ENCODE measurements around the gene RNU6-1. TPM values are rescaled to one million over a fixed set of nuclear protein-coding genes. Genes with fewer than 3 reads are reported as not detected.

RNU6-1 gene
- total and polyA plus RNA-seq, 5 donors: not detected

- peaks cover 6% of the 10 kb centered on the region for H3K4me1 ChIP-seq (ENCODE audit: control insufficient read depth, insufficient read depth, low read length)
- ATAC-seq (no peak), DNase-seq (peak in 1 of 3 donors; percentile 16)
- intact Hi-C loops (cut with DNase I): no loop called here
- H3K27ac ChIP-seq (ENCODE audit: low read length): no peak overlapping the region
- H3K9me3 ChIP-seq (ENCODE audit: control insufficient read depth, low read length): no peaks in the 10 kb centered on the region
- H3K4me3 ChIP-seq (ENCODE audit: low read length): no peak overlapping the region
- 4% methylated on average over 88 of the region's 88 CpGs for WGBS
- H3K27me3 ChIP-seq (ENCODE audit: control insufficient read depth, insufficient read depth): no peaks in the 10 kb centered on the region
Measured at GRCh38 chr15:67826717-67827561, 12.9 kb downstream of the RNU6-1 start.

- Histone ChIP-seq H3K4me3 (ENCODE audit: low read length) (no peak overlapping the region), H3K4me1 (ENCODE audit: control insufficient read depth, insufficient read depth, low read length) (peaks cover 6% of the 10 kb centered on the region), H3K9me3 (ENCODE audit: control insufficient read depth, low read length) (no peaks in the 10 kb centered on the region), H3K27me3 (ENCODE audit: control insufficient read depth, insufficient read depth) (no peaks in the 10 kb centered on the region), H3K27ac (ENCODE audit: low read length) (no peak overlapping the region)
- no peak for ATAC-seq
- DNase-seq: peak in 1 of 3 donors; percentile 33
- intact Hi-C loops (cut with DNase I): no loop called here
- WGBS: 7% methylated on average over 77 of the region's 77 CpGs
Measured at GRCh38 chr15:67825881-67826716, 13.7 kb downstream of the RNU6-1 start.

GRCh38 chr15:67824976-67825880, 14.6 kb downstream of the RNU6-1 start, which contains the start of gene SKOR1:
SKOR1 (plus strand) TSS chr15:67825509; CDS start chr15:67825603, 94 bp downstream.
- Histone ChIP-seq H3K27me3 (ENCODE audit: control insufficient read depth, insufficient read depth) (no peaks in the 10 kb centered on the region), H3K4me3 (ENCODE audit: low read length) (peak within 1 kb of the TSS; percentile 27), H3K4me1 (ENCODE audit: control insufficient read depth, insufficient read depth, low read length) (peaks cover 6% of the 10 kb centered on the region), H3K9me3 (ENCODE audit: control insufficient read depth, low read length) (no peaks in the 10 kb centered on the region), H3K27ac (ENCODE audit: low read length) (no peak within 1 kb of the TSS)
- peak in 1 of 3 donors; percentile 53 for DNase-seq
- 3% methylated on average over 58 of the region's 58 CpGs for WGBS
- intact Hi-C loops (cut with DNase I): no loop called here
- peak; percentile 25 for ATAC-seq

DNA sequence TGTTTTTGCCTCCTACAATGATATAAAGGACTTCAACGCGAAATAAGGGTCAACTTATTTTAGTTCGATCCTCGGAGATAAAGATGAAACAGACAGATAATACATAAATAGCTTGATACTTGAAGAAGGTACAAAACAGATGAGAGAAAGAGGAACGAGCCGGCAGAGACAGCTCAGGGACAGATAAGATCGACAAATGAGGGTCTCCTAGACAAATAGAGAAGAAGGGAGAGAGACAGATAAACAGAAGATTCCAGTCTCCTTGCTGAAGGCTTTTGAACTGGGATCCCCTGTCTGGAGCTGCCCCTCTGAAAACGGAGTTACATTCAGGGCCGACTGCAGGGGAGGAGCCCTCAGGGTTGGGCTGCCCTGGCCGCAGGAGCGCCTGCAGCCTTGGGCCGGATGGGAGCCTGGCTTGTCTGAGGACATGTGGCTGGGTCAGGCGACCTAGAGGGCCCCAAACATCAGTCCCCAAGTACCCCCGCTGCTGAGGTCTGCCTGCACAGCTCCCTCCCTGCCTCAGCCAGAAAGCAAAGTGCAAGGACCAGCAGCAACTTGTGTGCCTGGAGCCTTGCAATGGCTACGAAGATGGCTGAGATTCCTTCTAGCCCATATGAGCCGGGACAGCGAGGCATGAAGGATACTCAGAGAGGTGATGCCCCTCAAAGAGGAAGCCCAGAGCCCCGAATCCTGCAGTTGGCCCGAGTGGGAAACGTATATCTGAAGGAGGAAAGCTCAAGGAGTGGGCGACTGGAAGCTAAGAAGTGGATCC, 15.5 kb downstream of the RNU6-1 start:
- no peak for ATAC-seq
- no peak overlapping the region for H3K4me3 ChIP-seq (ENCODE audit: low read length)
- H3K27ac ChIP-seq (ENCODE audit: low read length): no peak overlapping the region
- intact Hi-C loops (cut with DNase I): no loop called here
- peaks cover 6% of the 10 kb centered on the region for H3K4me1 ChIP-seq (ENCODE audit: control insufficient read depth, insufficient read depth, low read length)
- DNase-seq: peak in 1 of 3 donors; percentile 17
- 5% methylated on average over 21 of the region's 21 CpGs for WGBS
- H3K27me3 ChIP-seq (ENCODE audit: control insufficient read depth, insufficient read depth): no peaks in the 10 kb centered on the region
- no peaks in the 10 kb centered on the region for H3K9me3 ChIP-seq (ENCODE audit: control insufficient read depth, low read length)

- Histone ChIP-seq H3K27me3 (ENCODE audit: control insufficient read depth, insufficient read depth) (no peaks in the 10 kb centered on the region), H3K9me3 (ENCODE audit: control insufficient read depth, low read length) (no peaks in the 10 kb centered on the region), H3K27ac (ENCODE audit: low read length) (no peak overlapping the region), H3K4me1 (ENCODE audit: control insufficient read depth, insufficient read depth, low read length) (peaks cover 4% of the 10 kb centered on the region), H3K4me3 (ENCODE audit: low read length) (peak overlapping the region; percentile 21)
- ATAC-seq: no peak
- DNase-seq: peak in 1 of 3 donors; percentile 34
- WGBS: 2% methylated on average over 94 of the region's 94 CpGs
- intact Hi-C loops (cut with DNase I): no loop called here
Measured at GRCh38 chr15:67823314-67824196, 16.3 kb downstream of the RNU6-1 start.

DNA sequence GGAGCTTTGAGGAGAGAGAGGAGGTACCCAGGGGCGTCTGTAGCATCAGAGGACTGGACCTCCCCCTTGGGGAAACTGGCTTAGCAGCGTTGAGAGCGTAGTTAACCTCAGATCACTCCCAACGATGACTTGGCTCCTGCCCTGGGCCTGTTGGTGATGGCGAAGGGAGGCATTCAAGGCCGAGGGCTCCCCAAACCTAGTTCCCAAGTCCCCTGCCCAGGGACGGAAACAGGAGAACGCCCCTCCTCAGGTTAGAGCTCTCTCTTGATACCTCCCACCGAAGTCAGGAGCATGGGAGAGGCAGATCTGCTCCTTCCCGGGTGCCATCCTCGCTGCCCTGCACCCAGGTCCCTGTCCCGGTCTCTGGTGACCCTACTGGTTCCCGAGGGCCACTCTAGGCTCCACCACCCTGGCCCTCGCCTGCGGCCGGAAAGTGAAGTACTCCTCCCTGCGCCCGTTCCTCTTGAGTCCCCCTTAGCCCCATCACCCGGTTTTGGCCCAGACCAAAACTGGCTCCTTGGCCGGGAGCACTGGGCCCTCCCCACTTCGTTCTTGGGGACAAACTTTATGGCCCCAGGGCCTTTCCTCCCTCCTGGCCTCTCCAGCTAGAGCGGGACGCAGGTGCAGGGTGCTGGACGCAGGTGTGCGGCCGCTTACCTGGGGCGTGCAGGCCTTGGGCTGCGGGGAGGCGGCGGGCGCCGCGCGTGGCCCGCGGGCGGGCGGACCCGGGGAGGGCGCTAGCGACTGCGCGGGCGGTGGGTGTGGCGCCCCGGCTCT, 17.1 kb downstream of the RNU6-1 start:
- H3K4me1 ChIP-seq (ENCODE audit: control insufficient read depth, insufficient read depth, low read length): no peaks in the 10 kb centered on the region
- intact Hi-C loops (cut with DNase I): no loop called here
- 4% methylated on average over 46 of the region's 46 CpGs for WGBS
- DNase-seq (no peak), ATAC-seq (no peak)
- H3K27me3 ChIP-seq (ENCODE audit: control insufficient read depth, insufficient read depth): no peaks in the 10 kb centered on the region
- peak overlapping the region; percentile 21 for H3K4me3 ChIP-seq (ENCODE audit: low read length)
- H3K27ac ChIP-seq (ENCODE audit: low read length): no peak overlapping the region
- no peaks in the 10 kb centered on the region for H3K9me3 ChIP-seq (ENCODE audit: control insufficient read depth, low read length)

GRCh38 chr15:67821784-67822440, 17.9 kb downstream of the RNU6-1 start:
- intact Hi-C loops (cut with DNase I): no loop called here
- 2% methylated on average over 43 of the region's 43 CpGs for WGBS
- no peaks in the 10 kb centered on the region for H3K27me3 ChIP-seq (ENCODE audit: control insufficient read depth, insufficient read depth)
- H3K4me1 ChIP-seq (ENCODE audit: control insufficient read depth, insufficient read depth, low read length): no peaks in the 10 kb centered on the region
- H3K9me3 ChIP-seq (ENCODE audit: control insufficient read depth, low read length): no peaks in the 10 kb centered on the region
- ATAC-seq (no peak), DNase-seq (peak in 1 of 3 donors; percentile 29)
- H3K4me3 ChIP-seq (ENCODE audit: low read length): no peak overlapping the region
- H3K27ac ChIP-seq (ENCODE audit: low read length): no peak overlapping the region

GRCh38 chr15:67820992-67821783, 18.7 kb downstream of the RNU6-1 start:
- intact Hi-C loops (cut with DNase I): no loop called here
- peak; percentile 62 to 88 (median 87) for DNase-seq
- Histone ChIP-seq H3K4me1 (ENCODE audit: control insufficient read depth, insufficient read depth, low read length) (no peaks in the 10 kb centered on the region), H3K27ac (ENCODE audit: low read length) (no peak overlapping the region), H3K4me3 (ENCODE audit: low read length) (no peak overlapping the region), H3K27me3 (ENCODE audit: control insufficient read depth, insufficient read depth) (no peaks in the 10 kb centered on the region), H3K9me3 (ENCODE audit: control insufficient read depth, low read length) (no peaks in the 10 kb centered on the region)
- WGBS: 2% methylated on average over 39 of the region's 39 CpGs
- peak; percentile 80 to 85 for ATAC-seq

Data from right cardiac atrium (tissue), 5 donors.